Heart left ventricle (tissue), 16 donors: ENCODE data around the gene ADGRE1. TPM values are rescaled to one million over a fixed set of nuclear protein-coding genes. Genes with fewer than 3 reads are reported as not detected.

Source experiments
- ATAC-seq, 4 donors: fragments of 200-7000 bp; cut with Tn5 transposase; one replicate each; pipeline ENCODE4 v1.9.1; 2020 to 2022; ENCODE audit warnings: moderate library complexity in 4 of 4, mild to moderate bottlenecking in 3 of 4, moderate number of reproducible peaks in 1 of 4
- DNase-seq, 5 donors: peaks; one replicate each; pipeline ENCODE4 v3.0.0-alpha.2; 2020
- H3K27ac ChIP-seq, 12 donors: fragments of 200-600 bp; sonication (generic) in 4 of 12; one replicate each; pipeline versions ENCODE4 v1.5.0 to v1.8.0; 2016 to 2022; ENCODE audit warnings: mild to moderate bottlenecking in 2 of 12
- H3K27me3 ChIP-seq, 9 donors: fragments of 200-600 bp; sonication (generic) in 2 of 9; one replicate each; pipeline versions ENCODE4 v1.5.1 to v1.8.0; 2016 to 2022; ENCODE audit warnings: mild to moderate bottlenecking in 3 of 9
- H3K36me3 ChIP-seq, 9 donors: fragments of 200-600 bp; sonication (generic) in 2 of 9; one replicate each; pipeline versions ENCODE4 v1.5.0 to v1.8.0; 2018 to 2022; ENCODE audit warnings: mild to moderate bottlenecking in 2 of 9
- H3K4me1 ChIP-seq, 12 donors: fragments of 200-600 bp; sonication (generic) in 4 of 12; one replicate each; pipeline versions ENCODE4 v1.5.0 to v1.8.0; 2016 to 2022; ENCODE audit warnings: mild to moderate bottlenecking in 3 of 12
- H3K4me3 ChIP-seq, 12 donors: fragments of 200-600 bp; sonication (generic) in 4 of 12; one replicate each; pipeline versions ENCODE4 v1.5.0 to v1.8.0; 2017 to 2022; ENCODE audit warnings: mild to moderate bottlenecking in 9 of 12, moderate library complexity in 4 of 12
- H3K9me3 ChIP-seq, 12 donors: fragments of 200-600 bp; sonication (generic) in 4 of 12; one replicate each; pipeline versions ENCODE4 v1.5.0 to v1.8.0; 2016 to 2022; ENCODE audit warnings: mild to moderate bottlenecking in 1 of 12
- POLR2A ChIP-seq, 2 donors: fragments of 450-650 bp; IDR thresholded peaks; one replicate each; pipeline ENCODE4 v1.6.1; 2017; ENCODE audit warnings: antibody characterized with exemption in 2 of 2, mild to moderate bottlenecking in 2 of 2, moderate library complexity in 2 of 2
- WGBS, 4 donors: extraction: QIAGEN DNeasy Blood & Tissue Kit in 2 of 4; methylation state at CpG; one replicate each; pipeline versions ENCODE4 v1.1.5 to v1.1.7; 2013 to 2018; 5-methylcytosine and 5-hydroxymethylcytosine counted together
- intact Hi-C, 10 donors: fragments of 100-400 bp; cut with DNase I; formaldehyde crosslinking; loops; one replicate each; pipeline versions ENCODE4 v1.11.1 to v1.14.2; 2022
- polyA plus RNA-seq, 2 donors: library from polyadenylated mRNA; stranded (reverse); fragments of 200-250 nt; gene quantifications; one replicate each; pipeline ENCODE4 v1.2.3, GENCODE V29; 2013
- total RNA-seq, 9 donors: library from RNA; depleted of rRNA in 2 of 9; stranded (reverse); fragments of >200 nt in 2 of 9; fragmentation: NEBNext Ultra II Directional in 3 of 9; extraction: Animal tissue kit (Norgen Biotek cat#: 25700) in 3 of 9; gene quantifications; one replicate each; pipeline versions ENCODE4 v1.1.0 to v1.2.4, GENCODE V29; 2016 to 2023
- TF ChIP-seq, protein P1 (sequence below), 12 donors: fragments of 200-600 bp; sonication (generic) in 4 of 12; IDR thresholded peaks; one replicate each; pipeline versions ENCODE4 v1.5.0 to v1.8.0; 2018 to 2022; ENCODE audit warnings: antibody characterized with exemption in 12 of 12, mild to moderate bottlenecking in 5 of 12
- donor health status: ischemic (EF 13 %, LVEDD 7.1; RV severe dilation, severe dysfunction).
- donor health status: healthy with polysubstance abuse.
- donor health status: DM: no; HTN: yes; CAD: no.
- donor health status: DM: no; HTN: no; CAD: no.
- donor health status: ischemic (EF 25% LVEDD 6.9; RV normal size, moderate dysfunction).
- donor health status: ischemic (EF 25% LVEDD 5.7; RV mildly dilated, moderate dysfunction).
- donor health status: healthy.
- donor health status: DM: yes; HTN: yes; CAD: no.
- donor health status: ischemic (EF 35%, LVEDD 5.7; RV mildly dilated, moderate dysfunction).
- donor health status: nonischemic (EF 11% LVEDD 7.7; RV severe dilation, severe dysfunction).
- donor health status: DM: yes; HTN: yes; CAD: no.
- donor health status: PGD.
- donor health status: ischemic (EF 29% LVEDD 5.4; RV normal size, mild dysfunction).
- donor health status: nonischemic (EF 23%, LVEDD 6.1; RV moderate dilation, normal function).

Gene ADGRE1
- total and polyA plus RNA-seq, 11 donors = 0.12 to 6.4 (median 0.20) TPM; not detected in 6

DNA sequence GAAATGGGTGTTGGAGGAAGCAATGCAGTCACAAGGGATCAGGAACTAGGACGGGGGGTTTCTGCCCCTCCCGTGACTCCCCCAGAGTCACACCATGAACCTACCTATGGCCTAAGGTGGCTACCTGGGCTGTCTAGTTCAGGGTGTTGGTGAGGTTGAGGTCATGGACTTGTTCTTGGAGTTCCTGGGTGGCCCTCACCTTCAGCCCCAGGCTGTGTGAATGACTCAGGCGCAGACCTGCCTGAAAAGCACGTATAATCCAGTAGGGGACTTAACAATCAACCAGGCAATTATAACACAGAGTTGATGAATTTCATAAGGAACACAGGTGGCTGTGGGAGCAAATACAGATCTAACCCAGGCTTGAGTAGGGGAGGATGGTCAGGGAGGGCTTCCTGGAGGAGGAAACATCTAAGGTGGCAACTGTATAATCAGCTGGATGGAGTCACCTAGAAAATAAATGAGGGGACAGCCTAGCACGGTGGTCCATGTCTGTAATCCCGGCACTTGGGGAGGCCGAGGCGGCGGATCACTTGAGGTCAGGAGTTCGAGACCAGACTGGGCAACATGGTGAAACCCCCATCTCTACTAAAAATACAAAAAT is 25.6 kb upstream of the ADGRE1 start:
- peaks cover 0 to 18% (median 0%) of the 10 kb centered on the region in 9 donors for H3K27me3 ChIP-seq
- no peak overlapping the region for H3K27ac ChIP-seq
- no peak for DNase-seq
- TF ChIP-seq, protein P1, sequence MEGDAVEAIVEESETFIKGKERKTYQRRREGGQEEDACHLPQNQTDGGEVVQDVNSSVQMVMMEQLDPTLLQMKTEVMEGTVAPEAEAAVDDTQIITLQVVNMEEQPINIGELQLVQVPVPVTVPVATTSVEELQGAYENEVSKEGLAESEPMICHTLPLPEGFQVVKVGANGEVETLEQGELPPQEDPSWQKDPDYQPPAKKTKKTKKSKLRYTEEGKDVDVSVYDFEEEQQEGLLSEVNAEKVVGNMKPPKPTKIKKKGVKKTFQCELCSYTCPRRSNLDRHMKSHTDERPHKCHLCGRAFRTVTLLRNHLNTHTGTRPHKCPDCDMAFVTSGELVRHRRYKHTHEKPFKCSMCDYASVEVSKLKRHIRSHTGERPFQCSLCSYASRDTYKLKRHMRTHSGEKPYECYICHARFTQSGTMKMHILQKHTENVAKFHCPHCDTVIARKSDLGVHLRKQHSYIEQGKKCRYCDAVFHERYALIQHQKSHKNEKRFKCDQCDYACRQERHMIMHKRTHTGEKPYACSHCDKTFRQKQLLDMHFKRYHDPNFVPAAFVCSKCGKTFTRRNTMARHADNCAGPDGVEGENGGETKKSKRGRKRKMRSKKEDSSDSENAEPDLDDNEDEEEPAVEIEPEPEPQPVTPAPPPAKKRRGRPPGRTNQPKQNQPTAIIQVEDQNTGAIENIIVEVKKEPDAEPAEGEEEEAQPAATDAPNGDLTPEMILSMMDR (IDR thresholded peaks at IDR 0.05) = no peak
- TF ChIP-seq POLR2A (IDR thresholded peaks at IDR 0.05) = no peak
- peaks cover 0 to 9% (median 5%) of the 10 kb centered on the region in 12 donors for H3K4me1 ChIP-seq
- no peak overlapping the region for H3K4me3 ChIP-seq
- no peaks in the 10 kb centered on the region for H3K36me3 ChIP-seq
- 77 to 87% (median 82%) methylated on average over 10 of the region's 10 CpGs for WGBS, 4 donors
- intact Hi-C loops = loop anchor here (1.0 to 5.0 kb wide), 9 partner anchors 119 to 345 kb away; partner anchors contain the start of genes TRIP10 (in 6 of the 10) and GPR108 (in 1 of the 10)
- no peaks in the 10 kb centered on the region for H3K9me3 ChIP-seq
- ATAC-seq = no peak

DNA sequence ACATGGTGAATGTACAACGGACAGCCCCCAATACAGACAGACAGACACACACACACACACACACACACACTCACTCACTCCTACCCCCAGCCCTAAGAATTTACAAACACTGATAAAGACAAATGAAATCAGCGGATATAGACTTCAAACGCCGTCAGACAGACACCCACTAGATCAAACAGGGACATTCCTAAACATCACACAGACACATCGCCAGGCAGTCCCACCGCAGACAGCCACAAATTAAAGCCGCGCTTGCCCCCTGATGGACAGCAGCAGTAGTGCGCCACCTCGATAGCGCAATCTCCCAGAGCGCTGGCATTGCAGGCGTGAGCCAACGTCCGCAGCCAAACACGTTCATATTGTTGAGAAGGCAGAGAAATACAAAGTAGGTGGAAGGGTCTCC is 24.7 kb upstream of the ADGRE1 start:
- Histone ChIP-seq H3K9me3 (no peaks in the 10 kb centered on the region), H3K36me3 (no peaks in the 10 kb centered on the region), H3K27ac (peak overlapping the region in 1 of 12 donors; percentile 60), H3K4me1 (peaks cover 0 to 9% (median 5%) of the 10 kb centered on the region in 12 donors), H3K4me3 (peak overlapping the region in 10 of 12 donors; percentile 8 to 53 (median 34)), H3K27me3 (peaks cover 0 to 23% (median 0%) of the 10 kb centered on the region in 9 donors)
- ATAC-seq (peak; percentile 69 to 96 (median 90)), DNase-seq (peak; percentile 68 to 89 (median 80))
- WGBS, 4 donors = 1 to 4% (median 3%) methylated on average over 11 to 16 of the region's 16 CpGs
- TF ChIP-seq POLR2A (IDR thresholded peaks at IDR 0.05) = no peak
- TF ChIP-seq, protein P1 (IDR thresholded peaks at IDR 0.05) = peak; percentile 67 to 86 (median 80)
- intact Hi-C loops = loop anchor here (1.0 to 5.0 kb wide), 10 partner anchors 120 to 346 kb away; partner anchors contain the start of genes TRIP10 (in 6 of the 10) and GPR108 (in 1 of the 10)

DNA sequence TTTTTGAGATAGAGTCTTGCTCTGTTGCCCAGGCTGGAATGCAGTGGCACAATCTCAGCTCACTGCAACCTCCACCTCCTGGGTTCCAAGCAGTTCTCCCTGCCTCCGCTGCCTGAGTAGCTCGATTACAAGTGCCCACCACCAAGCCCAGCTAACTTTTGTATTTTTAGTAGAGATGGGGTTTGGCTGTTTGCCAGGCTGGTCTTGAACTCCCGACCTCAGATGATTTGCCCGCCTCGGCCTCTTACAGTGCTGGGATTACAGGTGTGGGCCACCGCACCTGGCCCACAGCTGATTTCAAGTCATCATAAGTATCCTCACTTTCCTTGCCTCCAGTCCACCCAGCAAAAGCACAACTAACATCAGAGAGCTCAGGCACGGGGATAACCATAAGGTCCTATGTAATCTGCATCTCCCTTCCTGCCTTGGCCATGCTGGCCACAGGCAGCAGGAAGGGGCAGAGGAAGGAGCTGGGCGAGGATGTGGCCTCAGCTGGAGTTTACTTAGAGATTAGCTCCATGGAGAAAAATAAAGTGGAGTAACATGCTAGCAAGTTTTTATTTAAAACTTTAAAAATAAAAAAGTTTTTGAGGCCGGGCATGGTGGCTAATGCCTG is 22.9 kb upstream of the ADGRE1 start:
- DNase-seq (no peak), ATAC-seq (no peak)
- no peak overlapping the region for H3K27ac ChIP-seq
- intact Hi-C loops = loop anchor here in 6 of 10 donors (2.0 to 5.0 kb wide), 5 partner anchors 122 to 348 kb away; partner anchors contain the start of genes GPR108 (in 1 of the 6) and TRIP10 (in 1 of the 6)
- no peak overlapping the region for H3K4me3 ChIP-seq
- no peaks in the 10 kb centered on the region for H3K36me3 ChIP-seq
- no peaks in the 10 kb centered on the region for H3K9me3 ChIP-seq
- 55 to 69% (median 63%) methylated on average over 9 of the region's 9 CpGs for WGBS, 4 donors
- H3K4me1 ChIP-seq = peaks cover 0 to 25% (median 5%) of the 10 kb centered on the region in 12 donors
- peaks cover 0 to 27% (median 0%) of the 10 kb centered on the region in 9 donors for H3K27me3 ChIP-seq
- no peak for TF ChIP-seq POLR2A (IDR thresholded peaks at IDR 0.05)
- TF ChIP-seq, protein P1 (IDR thresholded peaks at IDR 0.05) = no peak

DNA sequence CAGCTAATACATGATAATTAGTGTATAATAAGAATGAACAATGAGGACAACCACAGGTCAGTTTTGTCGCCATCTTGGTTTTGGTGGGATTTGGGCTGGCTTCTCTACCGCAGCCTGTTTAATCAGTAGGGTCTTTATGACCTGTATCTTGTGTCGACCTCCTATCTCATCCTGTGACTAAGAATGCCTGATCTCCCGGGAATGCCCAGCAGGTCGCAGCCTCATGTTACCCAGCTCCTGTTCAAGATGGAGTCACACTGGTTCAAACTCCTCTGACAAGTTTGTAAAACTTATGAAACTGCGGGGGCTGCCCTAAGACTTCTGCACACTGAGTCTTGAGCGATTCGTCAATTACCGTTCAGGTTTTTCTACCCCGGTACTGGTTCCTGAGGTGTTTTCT is 21.5 kb upstream of the ADGRE1 start:
- WGBS, 4 donors = 65 to 73% (median 67%) methylated on average over 10 of the region's 10 CpGs
- intact Hi-C loops = loop anchor here in 1 of 10 donors (2.0 kb wide), 1 partner anchor 349 kb away; no protein-coding TSS in a partner anchor
- Histone ChIP-seq H3K27ac (no peak overlapping the region), H3K27me3 (peaks cover 0 to 27% (median 0%) of the 10 kb centered on the region in 9 donors), H3K9me3 (no peaks in the 10 kb centered on the region), H3K4me1 (peaks cover 0 to 25% (median 5%) of the 10 kb centered on the region in 12 donors), H3K36me3 (no peaks in the 10 kb centered on the region), H3K4me3 (no peak overlapping the region)
- TF ChIP-seq, protein P1 (IDR thresholded peaks at IDR 0.05) = no peak
- no peak for TF ChIP-seq POLR2A (IDR thresholded peaks at IDR 0.05)
- DNase-seq = no peak
- no peak for ATAC-seq
